Esophagus muscularis mucosa (tissue), 3 donors: ENCODE results near the gene TREML1.

Source experiments
- POLR2A ChIP-seq: fragments of 450-650 bp; IDR thresholded peaks from one replicate; pipeline ENCODE4 v1.6.1; 2017; ENCODE audit warnings: antibody characterized with exemption, moderate library complexity, mild to moderate bottlenecking, low read depth
- TF ChIP-seq, protein P1 (sequence below), 3 experiments: fragments of 200-600 bp in 2 of 3; fragments of 450-650 bp in 1 of 3; sonication (generic) in 2 of 3; IDR thresholded peaks; one replicate each; pipeline ENCODE4 v1.5.1; 2017 to 2019; ENCODE audit warnings: antibody characterized with exemption in 3 of 3, mild to moderate bottlenecking in 2 of 3, moderate library complexity in 1 of 3

DNA sequence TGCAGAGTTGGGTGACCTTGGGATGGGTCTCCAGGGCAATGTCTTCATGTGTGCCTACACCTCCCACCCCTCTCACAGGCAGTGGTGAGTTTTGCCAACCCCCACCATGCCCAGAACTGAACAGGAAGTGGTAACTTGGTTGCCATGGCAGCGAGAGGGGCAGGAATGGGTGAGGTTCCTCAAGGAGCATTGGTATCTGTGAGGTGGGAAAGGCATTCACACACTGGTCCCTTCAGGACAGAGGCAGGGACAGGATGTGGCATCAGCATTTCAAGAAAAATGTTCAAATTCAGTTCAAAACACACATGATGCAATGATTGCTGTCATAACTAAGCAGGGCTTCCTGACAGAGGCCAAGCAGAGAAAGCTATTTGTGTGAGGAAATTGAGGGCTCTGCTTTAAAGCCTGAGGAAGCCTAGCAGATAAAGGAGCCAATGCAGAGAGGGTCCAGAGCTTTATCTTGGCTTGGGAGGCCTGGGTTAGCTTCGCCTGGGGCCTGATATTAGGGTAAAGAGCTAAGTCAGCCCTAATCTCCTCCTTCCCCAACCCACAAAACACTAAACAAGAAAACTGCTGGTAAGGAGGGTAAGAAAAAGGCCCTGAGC, 46.3 kb upstream of the TREML1 start:
- TF ChIP-seq, protein P1, sequence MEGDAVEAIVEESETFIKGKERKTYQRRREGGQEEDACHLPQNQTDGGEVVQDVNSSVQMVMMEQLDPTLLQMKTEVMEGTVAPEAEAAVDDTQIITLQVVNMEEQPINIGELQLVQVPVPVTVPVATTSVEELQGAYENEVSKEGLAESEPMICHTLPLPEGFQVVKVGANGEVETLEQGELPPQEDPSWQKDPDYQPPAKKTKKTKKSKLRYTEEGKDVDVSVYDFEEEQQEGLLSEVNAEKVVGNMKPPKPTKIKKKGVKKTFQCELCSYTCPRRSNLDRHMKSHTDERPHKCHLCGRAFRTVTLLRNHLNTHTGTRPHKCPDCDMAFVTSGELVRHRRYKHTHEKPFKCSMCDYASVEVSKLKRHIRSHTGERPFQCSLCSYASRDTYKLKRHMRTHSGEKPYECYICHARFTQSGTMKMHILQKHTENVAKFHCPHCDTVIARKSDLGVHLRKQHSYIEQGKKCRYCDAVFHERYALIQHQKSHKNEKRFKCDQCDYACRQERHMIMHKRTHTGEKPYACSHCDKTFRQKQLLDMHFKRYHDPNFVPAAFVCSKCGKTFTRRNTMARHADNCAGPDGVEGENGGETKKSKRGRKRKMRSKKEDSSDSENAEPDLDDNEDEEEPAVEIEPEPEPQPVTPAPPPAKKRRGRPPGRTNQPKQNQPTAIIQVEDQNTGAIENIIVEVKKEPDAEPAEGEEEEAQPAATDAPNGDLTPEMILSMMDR (IDR thresholded peaks at IDR 0.05): no peak
- TF ChIP-seq POLR2A: no peak
